IMR-90 (cell line): ENCODE results near the gene ACAN. TPM values are rescaled to one million over a fixed set of nuclear protein-coding genes. Genes with fewer than 3 reads are reported as not detected.

Experiments
- ATAC-seq: fragments of 200-7000 bp; cut with Tn5 transposase; 2 replicates; pipeline ENCODE4 v1.9.1; 2020; ENCODE audit warnings: low read depth, mild to moderate bottlenecking, moderate library complexity
- BruUV-seq: library from RNA; stranded (reverse); fragments of 400-500 nt; replicated peaks from 2 replicates; lab custom pipeline; 2021; lab: Mats Ljungman, UMichigan
- CTCF ChIA-PET: fragments of 300-600 bp; formaldehyde crosslinking; extraction: SDS; loops from one replicate; lab custom pipeline; 2021; ENCODE audit warnings: antibody characterized with exemption; lab: Yijun Ruan, JAX
- POLR2A ChIA-PET: fragments of 300-600 bp; sonication (Branson Sonifier 250); formaldehyde crosslinking; loops from one replicate; lab custom pipeline; 2022; ENCODE audit warnings: antibody characterized with exemption; ENCODE audit not compliant: unreplicated experiment; lab: Charles Lee
- DNase-seq: peaks from one replicate; pipeline ENCODE4 v3.0.0; 2013
- H2AFZ ChIP-seq: replicated peaks from 2 replicates; pipeline ENCODE3; 2013; ENCODE audit warnings: low read length, mild to moderate bottlenecking; ENCODE audit not compliant: poor library complexity
- H2AK5ac ChIP-seq: 2 replicates; pipeline ENCODE4 v1.6.1; 2013; ENCODE audit warnings: low read depth, low read length, inconsistent platforms
- H2AK9ac ChIP-seq: replicated peaks from 2 replicates; pipeline ENCODE3; 2013; ENCODE audit warnings: mild to moderate bottlenecking, low read depth, low read length, moderate library complexity; ENCODE audit not compliant: poor library complexity
- H2BK120ac ChIP-seq: 2 replicates; pipeline ENCODE4 v1.6.1; 2013; ENCODE audit warnings: low read depth, low read length, inconsistent platforms
- H2BK15ac ChIP-seq: 3 replicates; pipeline ENCODE4 v1.6.1; 2013; ENCODE audit warnings: low read depth, low read length, inconsistent platforms
- H2BK20ac ChIP-seq: 2 replicates; pipeline ENCODE4 v1.6.1; 2013; ENCODE audit warnings: low read depth, mild to moderate bottlenecking, inconsistent platforms, low read length, moderate library complexity
- H2BK5ac ChIP-seq: 2 replicates; pipeline ENCODE4 v1.6.1; 2013; ENCODE audit warnings: mild to moderate bottlenecking, low read depth, low read length, inconsistent platforms; ENCODE audit not compliant: poor library complexity, severe bottlenecking
- H3K14ac ChIP-seq: replicated peaks from 2 replicates; pipeline ENCODE4 v1.6.1; 2013; ENCODE audit warnings: low read depth, low read length, inconsistent platforms
- H3K18ac ChIP-seq: 2 replicates; pipeline ENCODE4 v1.6.1; 2013; ENCODE audit warnings: low read depth, low read length, control low read depth
- H3K23ac ChIP-seq: 2 replicates; pipeline ENCODE4 v1.6.1; 2013; ENCODE audit warnings: low read depth, low read length, inconsistent platforms
- H3K27ac ChIP-seq: 2 replicates; pipeline ENCODE4 v1.5.1; 2013; ENCODE audit warnings: mild to moderate bottlenecking, control low read depth, low read length; ENCODE audit not compliant: insufficient read depth
- H3K27me3 ChIP-seq: 2 replicates; pipeline ENCODE4 v1.6.1; 2013; ENCODE audit warnings: low read length; ENCODE audit not compliant: control insufficient read depth, insufficient read depth
- H3K36me3 ChIP-seq: 2 replicates; pipeline ENCODE4 v1.6.1; 2013; ENCODE audit warnings: low read length, mixed read lengths; ENCODE audit not compliant: control insufficient read depth, insufficient read depth
- H3K4ac ChIP-seq: 2 replicates; pipeline ENCODE4 v1.6.1; 2013; ENCODE audit warnings: low read depth, low read length, inconsistent platforms
- H3K4me1 ChIP-seq: 2 replicates; pipeline ENCODE4 v1.6.1; 2013; ENCODE audit warnings: low read length, mixed read lengths; ENCODE audit not compliant: control insufficient read depth, insufficient read depth
- H3K4me2 ChIP-seq: 2 replicates; pipeline ENCODE4 v1.6.1; 2013; ENCODE audit warnings: low read depth, mild to moderate bottlenecking, control low read depth, low read length, moderate library complexity
- H3K4me3 ChIP-seq: 2 replicates; pipeline ENCODE4 v1.5.1; 2013; ENCODE audit warnings: low read depth, mild to moderate bottlenecking, control low read depth, low read length, moderate library complexity; ENCODE audit not compliant: insufficient read depth
- H3K56ac ChIP-seq: 2 replicates; pipeline ENCODE4 v1.6.1; 2013; ENCODE audit warnings: low read length, inconsistent platforms; ENCODE audit not compliant: insufficient read depth; ENCODE audit errors: extremely low read depth
- H3K79me1 ChIP-seq, 2 experiments: 2 replicates each; pipeline ENCODE4 v1.6.1; 2013; ENCODE audit warnings: low read length in 2 of 2, inconsistent platforms in 1 of 2, low read depth in 1 of 2
- H3K9ac ChIP-seq: 2 replicates; pipeline ENCODE4 v1.6.1; 2013; ENCODE audit warnings: low read depth, low read length, control low read depth
- H3K9me1 ChIP-seq: 2 replicates; pipeline ENCODE4 v1.6.1; 2013; ENCODE audit warnings: low read length, inconsistent platforms; ENCODE audit not compliant: insufficient read depth
- H3K9me3 ChIP-seq: 2 replicates; pipeline ENCODE4 v1.6.1; 2013; ENCODE audit warnings: low read length; ENCODE audit not compliant: control insufficient read depth, insufficient read depth
- H4K20me1 ChIP-seq: 2 replicates; pipeline ENCODE4 v1.6.1; 2013; ENCODE audit warnings: low read length, inconsistent platforms; ENCODE audit not compliant: insufficient read depth
- H4K5ac ChIP-seq: 2 replicates; pipeline ENCODE4 v1.6.1; 2013; ENCODE audit warnings: mild to moderate bottlenecking, low read depth, low read length, control low read depth
- H4K8ac ChIP-seq, 2 experiments: 2 replicates each; pipeline ENCODE4 v1.6.1; 2013; ENCODE audit warnings: low read depth in 2 of 2, low read length in 2 of 2, control low read depth in 1 of 2, inconsistent platforms in 1 of 2
- H4K91ac ChIP-seq: 2 replicates; pipeline ENCODE4 v1.6.1; 2013; ENCODE audit warnings: low read depth, low read length, inconsistent platforms; ENCODE audit not compliant: insufficient read depth
- RCOR1 ChIP-seq: IDR thresholded peaks from 2 replicates; pipeline ENCODE4 v1.6.1; 2012; ENCODE audit warnings: mild to moderate bottlenecking, low read length, improper control_type of control experiment; ENCODE audit not compliant: insufficient replicate concordance
- SMC3 ChIP-seq: fragments of 150-350 bp; IDR thresholded peaks from 2 replicates; pipeline ENCODE4 v1.6.1; 2016; ENCODE audit warnings: low read depth, mild to moderate bottlenecking, antibody characterized with exemption, low read length, moderate library complexity
- USF2 ChIP-seq: fragments of 150-350 bp; IDR thresholded peaks from 2 replicates; pipeline ENCODE4 v1.6.1; 2017; ENCODE audit warnings: mild to moderate bottlenecking, antibody characterized with exemption, low read length, low read depth
- WGBS, 2 experiments: methylation state at CpG; one replicate each; pipeline versions ENCODE4 v1.1.5 to v1.1.7; 2013; ENCODE audit warnings: missing lambda C conversion rate in 2 of 2; ENCODE audit not compliant: insufficient read length in 1 of 2; ENCODE audit errors: extremely low coverage in 2 of 2; 5-methylcytosine and 5-hydroxymethylcytosine counted together
- dilution Hi-C: fragments of 300-500 bp; cut with HindIII; formaldehyde crosslinking; loops from one replicate; pipeline ENCODE4 v1.14.3; 2018; ENCODE audit warnings: low sequenced_read_pairs; ENCODE audit not compliant: unreplicated experiment
- in situ Hi-C: fragments of 300-500 bp; cut with MboI; formaldehyde crosslinking; loops from 3 replicates; pipeline ENCODE4 v1.14.3; 2019; ENCODE audit warnings: low sequenced_read_pairs, inconsistent platforms, mixed read lengths
- intact Hi-C: fragments of 100-400 bp; cut with micrococcal nuclease; formaldehyde crosslinking; loops from 2 replicates; pipeline ENCODE4 v1.10.0; 2022
- polyA plus RNA-seq, 3 experiments: library from polyadenylated mRNA; depleted of rRNA; stranded (reverse); fragments of >200 nt; gene quantifications; 2 replicates each; pipeline ENCODE4 v1.2.3, GENCODE V29; 2012; ENCODE audit warnings: low replicate concordance in 1 of 3
- total RNA-seq: library from RNA; depleted of rRNA; stranded (reverse); fragments of >200 nt; gene quantifications from 2 replicates; pipeline ENCODE4 v1.2.3, GENCODE V29; 2012

The ACAN gene
- total and polyA plus RNA-seq, 2 of the 4 experiments (the other 2 are of a cell fraction) = 0.54 to 0.96 TPM

GRCh38 chr15:88792342-88793282, 10.6 kb upstream of the ACAN start:
- no peak overlapping the region for H2AK5ac ChIP-seq
- H3K4ac ChIP-seq = no peak overlapping the region
- no peak overlapping the region for H3K9ac ChIP-seq
- no peak overlapping the region for H4K91ac ChIP-seq
- H2AFZ ChIP-seq = no peak overlapping the region
- H3K4me3 ChIP-seq = no peak overlapping the region
- ATAC-seq (no peak), DNase-seq (no peak)
- no peak overlapping the region for H3K4me2 ChIP-seq
- no peaks in the 10 kb centered on the region for H3K4me1 ChIP-seq
- dilution Hi-C loops (no loop called here), in situ Hi-C loops (no loop called here), intact Hi-C loops (no loop called here)
- no peak overlapping the region for H3K23ac ChIP-seq
- H2AK9ac ChIP-seq = no peak overlapping the region
- H3K18ac ChIP-seq = no peak overlapping the region
- no peak overlapping the region for H2BK15ac ChIP-seq
- no peaks in the 10 kb centered on the region for H3K9me3 ChIP-seq
- no peak overlapping the region for H2BK120ac ChIP-seq
- H2BK20ac ChIP-seq = no peak overlapping the region
- 21% methylated on average over 8 of the region's 22 CpGs; no CpG with 5 or more reads in 1 of the 2 experiments for WGBS, 2 experiments
- no peak overlapping the region for H3K14ac ChIP-seq
- BruUV-seq = no TSS peak
- H3K27ac ChIP-seq = no peak overlapping the region
- H4K8ac ChIP-seq = no peak overlapping the region
- H3K27me3 ChIP-seq = peaks cover 42% of the 10 kb centered on the region
- H3K36me3 ChIP-seq = no peaks in the 10 kb centered on the region
- H2BK5ac ChIP-seq = no peak overlapping the region
- H3K56ac ChIP-seq = no peak overlapping the region
- H4K5ac ChIP-seq = no peak overlapping the region
- ChIA-PET CTCF (no interaction called here), POLR2A (no interaction called here)
- no peaks in the 10 kb centered on the region for H3K9me1 ChIP-seq
- TF ChIP-seq USF2 (no peak), RCOR1 (no peak), SMC3 (no peak)
- H3K79me1 ChIP-seq = no peaks in the 10 kb centered on the region
- no peaks in the 10 kb centered on the region for H4K20me1 ChIP-seq
